Kidney (tissue), 14 donors: ENCODE data around the gene SIX4. TPM values are rescaled to one million over a fixed set of nuclear protein-coding genes. Genes with fewer than 3 reads are reported as not detected.

Experiments
- DNase-seq, 5 donors: peaks; one replicate each; pipeline ENCODE4 v3.0.0-alpha.2; 2013 to 2020
- FAIRE-seq: peaks from 2 replicates; lab custom pipeline; 2012; peaks lifted over from hg19 to GRCh38; lab: Jason Lieb, UNC
- H3K27ac ChIP-seq, 2 donors: one replicate each; pipeline ENCODE4 v1.7.0; 2013; ENCODE audit warnings: low read depth in 2 of 2, low read length in 2 of 2, inconsistent platforms in 1 of 2
- H3K27me3 ChIP-seq: one replicate; pipeline ENCODE4 v1.7.1; 2013; ENCODE audit warnings: low read length, inconsistent platforms; ENCODE audit not compliant: control insufficient read depth, insufficient read depth
- H3K36me3 ChIP-seq, 3 donors: one replicate each; pipeline versions ENCODE4 v1.7.0 to v1.7.1; 2013; ENCODE audit warnings: low read length in 3 of 3, control low read depth in 1 of 3, inconsistent platforms in 1 of 3; ENCODE audit not compliant: insufficient read depth in 3 of 3, control insufficient read depth in 2 of 3
- H3K4me1 ChIP-seq, 3 donors: one replicate each; pipeline versions ENCODE4 v1.7.0 to v1.7.1; 2013; ENCODE audit warnings: low read length in 3 of 3, inconsistent platforms in 1 of 3, low read depth in 1 of 3; ENCODE audit not compliant: control insufficient read depth in 2 of 3, insufficient read depth in 2 of 3
- H3K4me3 ChIP-seq, 3 donors: one replicate each; pipeline versions ENCODE4 v1.7.0 to v1.8.1; 2013; ENCODE audit warnings: low read length in 3 of 3, control low read depth in 1 of 3, inconsistent platforms in 1 of 3
- H3K9ac ChIP-seq, 3 donors: one replicate each; pipeline versions ENCODE4 v1.7.0 to v1.7.1; 2013; ENCODE audit warnings: low read length in 3 of 3, control low read depth in 1 of 3, inconsistent platforms in 1 of 3
- H3K9me3 ChIP-seq, 3 donors: one replicate each; pipeline versions ENCODE4 v1.7.0 to v1.7.1; 2013; ENCODE audit warnings: low read length in 3 of 3, control low read depth in 1 of 3, inconsistent platforms in 1 of 3; ENCODE audit not compliant: control insufficient read depth in 2 of 3, insufficient read depth in 1 of 3
- CTCF ChIP-seq: IDR thresholded peaks from 3 replicates; pipeline ENCODE4 v1.5.1; 2012; ENCODE audit warnings: mild to moderate bottlenecking, moderate library complexity, borderline replicate concordance; ENCODE audit not compliant: insufficient read depth; ENCODE audit errors: extremely low read depth
- intact Hi-C: fragments of 100-400 bp; cut with DNase I; formaldehyde crosslinking; loops from one replicate; pipeline ENCODE4 v1.11.1; 2022
- polyA plus RNA-seq: library from polyadenylated mRNA; stranded (reverse); fragments of 350-450 nt; fragmentation: Illumina TruSeq; extraction: RNeasy Lipid Tissue Mini Kit (QIAGEN cat#74804); gene quantifications from one replicate; pipeline ENCODE4 v1.2.3, GENCODE V29; 2014; ENCODE audit warnings: low read depth, low replicate concordance; ENCODE audit not compliant: insufficient read depth
- total RNA-seq: library from RNA; stranded (reverse); fragmentation: NEBNext Ultra II Directional; extraction: Animal tissue kit (Norgen Biotek cat#: 25700); gene quantifications from one replicate; pipeline ENCODE4 v1.2.1, GENCODE V29; 2021
- donor health status: control.
- donor health status: control.
- donor health status: control.
- donor health status: control.
- donor health status: control.
- donor health status: DM: yes; HTN: yes; CAD: no.
- donor health status: Normal renal cell carcinoma (clear cell type).

The SIX4 gene
- total and polyA plus RNA-seq, 2 donors from 2014 or later = 0.75 to 2.8 TPM

- no peaks in the 10 kb centered on the region for H3K27me3 ChIP-seq
- FAIRE-seq (no peak), DNase-seq (peak in 1 of 5 donors; percentile 16)
- no peaks in the 10 kb centered on the region for H3K4me1 ChIP-seq
- no peak overlapping the region for H3K9ac ChIP-seq
- H3K4me3 ChIP-seq = no peak overlapping the region
- TF ChIP-seq CTCF = no peak
- H3K36me3 ChIP-seq = no peaks in the 10 kb centered on the region
- intact Hi-C loops = no loop called here
- no peak overlapping the region for H3K27ac ChIP-seq
- no peaks in the 10 kb centered on the region for H3K9me3 ChIP-seq
These were observed 32.6 kb downstream of the SIX4 start for GRCh38 chr14:60691383-60692113.

- H3K27ac ChIP-seq = no peak overlapping the region
- no peak for FAIRE-seq
- intact Hi-C loops = no loop called here
These were observed 37.3 kb downstream of the SIX4 start for GRCh38 chr14:60686865-60687264.

DNA sequence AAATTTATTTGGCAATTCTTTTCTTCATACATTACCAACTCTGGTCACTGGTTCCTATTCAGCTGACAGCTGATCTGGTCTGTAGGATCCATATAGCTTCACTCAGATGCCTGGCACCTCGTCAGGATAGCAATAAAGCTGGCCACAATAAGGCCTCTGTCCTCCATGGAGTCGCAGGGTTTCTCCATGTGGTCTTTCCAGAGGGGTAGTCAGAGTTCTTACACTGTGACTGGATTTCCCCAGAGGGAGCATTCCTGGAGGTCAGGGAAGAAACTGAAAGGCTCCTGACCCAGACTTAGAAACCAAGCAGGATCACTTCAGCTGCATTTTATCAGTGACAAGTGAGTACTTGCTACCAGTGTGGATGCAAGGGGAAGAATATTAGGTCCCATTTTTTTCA is 39.9 kb downstream of the SIX4 start:
- intact Hi-C loops = no loop called here
- Histone ChIP-seq H3K4me1 (no peaks in the 10 kb centered on the region), H3K36me3 (no peaks in the 10 kb centered on the region), H3K9ac (no peak overlapping the region), H3K9me3 (no peaks in the 10 kb centered on the region), H3K27me3 (no peaks in the 10 kb centered on the region), H3K4me3 (no peak overlapping the region), H3K27ac (no peak overlapping the region)
- no peak for TF ChIP-seq CTCF
- FAIRE-seq = no peak
- no peak for DNase-seq

More at GRCh38 chr14:60686865-60687264, 37.3 kb downstream of the SIX4 start:
- Histone ChIP-seq H3K36me3 (no peaks in the 10 kb centered on the region), H3K27me3 (no peaks in the 10 kb centered on the region), H3K9me3 (no peaks in the 10 kb centered on the region), H3K9ac (no peak overlapping the region), H3K4me3 (no peak overlapping the region), H3K4me1 (no peaks in the 10 kb centered on the region)
- no peak for DNase-seq
- no peak for TF ChIP-seq CTCF
